ENCODE results near the gene LIN9.

Gene LIN9

GRCh38 chr1:226223157-226223785 lies 85.7 kb downstream of the LIN9 start, which contains the start of gene MIXL1:
MIXL1 (plus strand) TSS chr1:226223664; CDS start chr1:226223682, 18 bp downstream.
- no peak for TF ChIP-seq CEBPB (IDR thresholded peaks at IDR 0.05)
- no peak for TF ChIP-seq FOXM1 (IDR thresholded peaks at IDR 0.05; ENCODE audit: borderline replicate concordance, low read depth)
- no peak for TF ChIP-seq EP300 (IDR thresholded peaks at IDR 0.05; ENCODE audit: borderline replicate concordance)
- TF ChIP-seq MAX (IDR thresholded peaks at IDR 0.05) = no peak
- no peak for TF ChIP-seq REST (IDR thresholded peaks at IDR 0.05; ENCODE audit: low read depth)
- TF ChIP-seq TEAD4 (IDR thresholded peaks at IDR 0.05) = no peak
- TF ChIP-seq NFIC (IDR thresholded peaks at IDR 0.05) = no peak
- no peak for TF ChIP-seq CREB1 (IDR thresholded peaks at IDR 0.05; ENCODE audit: low read depth)
- no peak for TF ChIP-seq TAF1 (IDR thresholded peaks at IDR 0.05; ENCODE audit: low read depth)
- no peak for TF ChIP-seq USF1 (IDR thresholded peaks at IDR 0.05)
- TF ChIP-seq RAD21 (IDR thresholded peaks at IDR 0.05; ENCODE audit: low read depth) = no peak
- TF ChIP-seq TCF12 (IDR thresholded peaks at IDR 0.05; ENCODE audit: low read depth) = no peak
- no peak for TF ChIP-seq EGR1 (IDR thresholded peaks at IDR 0.05)
- no peak for TF ChIP-seq YY1 (IDR thresholded peaks at IDR 0.05; ENCODE audit: low read depth)
- TF ChIP-seq ZBTB7A (IDR thresholded peaks at IDR 0.05; ENCODE audit: low read depth) = no peak

- TF ChIP-seq EGR1 (IDR thresholded peaks at IDR 0.05) (no peak), EP300 (IDR thresholded peaks at IDR 0.05; ENCODE audit: borderline replicate concordance) (no peak), CEBPB (IDR thresholded peaks at IDR 0.05) (no peak), YY1 (IDR thresholded peaks at IDR 0.05; ENCODE audit: low read depth) (no peak), CREB1 (IDR thresholded peaks at IDR 0.05; ENCODE audit: low read depth) (no peak), NFIC (IDR thresholded peaks at IDR 0.05) (no peak)
These were observed 86.3 kb downstream of the LIN9 start for GRCh38 chr1:226222686-226223085.

- no peak for TF ChIP-seq RAD21 (IDR thresholded peaks at IDR 0.05; ENCODE audit: low read depth)
These were observed 88.3 kb downstream of the LIN9 start for GRCh38 chr1:226220473-226221189.

GRCh38 chr1:226217273-226217672 lies 91.7 kb downstream of the LIN9 start:
- TF ChIP-seq REST (IDR thresholded peaks at IDR 0.05; ENCODE audit: low read depth) = no peak

GRCh38 chr1:226216056-226216455 lies 92.9 kb downstream of the LIN9 start:
- TF ChIP-seq ZBTB7A (IDR thresholded peaks at IDR 0.05; ENCODE audit: low read depth) (no peak), CREB1 (IDR thresholded peaks at IDR 0.05; ENCODE audit: low read depth) (no peak)

GRCh38 chr1:226215239-226215638 lies 93.7 kb downstream of the LIN9 start:
- TF ChIP-seq NFIC (IDR thresholded peaks at IDR 0.05) (no peak), EGR1 (IDR thresholded peaks at IDR 0.05) (no peak), ZBTB7A (IDR thresholded peaks at IDR 0.05; ENCODE audit: low read depth) (no peak), FOXM1 (IDR thresholded peaks at IDR 0.05; ENCODE audit: borderline replicate concordance, low read depth) (no peak), MAX (IDR thresholded peaks at IDR 0.05) (no peak), CEBPB (IDR thresholded peaks at IDR 0.05) (no peak), TEAD4 (IDR thresholded peaks at IDR 0.05) (no peak), USF1 (IDR thresholded peaks at IDR 0.05) (no peak), EP300 (IDR thresholded peaks at IDR 0.05; ENCODE audit: borderline replicate concordance) (no peak), TAF1 (IDR thresholded peaks at IDR 0.05; ENCODE audit: low read depth) (no peak), RAD21 (IDR thresholded peaks at IDR 0.05; ENCODE audit: low read depth) (no peak), REST (IDR thresholded peaks at IDR 0.05; ENCODE audit: low read depth) (no peak)
